OCI-LY3 (cell line): Measurements from ENCODE around the gene THOC5.

Experiments
- H2AFZ ChIP-seq: fragments of 200-600, 300-600 bp; shearing (Covaris generic); 2 replicates; pipeline ENCODE4 v1.6.0; 2014; ENCODE audit warnings: antibody characterized with exemption, low read depth, low read length
- H3K27ac ChIP-seq: fragments of 200-600, 300-600 bp; sonication (generic); 2 replicates; pipeline ENCODE4 v1.5.1; 2014; ENCODE audit warnings: mild to moderate bottlenecking, low read length, moderate library complexity, mixed read lengths
- H3K27me3 ChIP-seq: fragments of 200-600, 300-600 bp; sonication (generic); 2 replicates; pipeline ENCODE4 v1.6.1; 2014; ENCODE audit warnings: low read depth, low read length, mixed read lengths
- H3K36me3 ChIP-seq: fragments of 200-600, 300-600 bp; sonication (generic); replicated peaks from 2 replicates; pipeline ENCODE3; 2014; ENCODE audit warnings: low read depth, low read length, mixed read lengths
- H3K4me1 ChIP-seq: fragments of 300-600, 200-600 bp; sonication (generic); 2 replicates; pipeline ENCODE4 v1.6.1; 2014; ENCODE audit warnings: low read length, mixed read lengths
- H3K4me2 ChIP-seq: fragments of 200-600, 300-600 bp; sonication (generic); 2 replicates; pipeline ENCODE4 v1.6.1; 2014; ENCODE audit warnings: low read length, mixed read lengths
- H3K4me3 ChIP-seq: fragments of 300-600, 200-600 bp; sonication (generic); 2 replicates; pipeline ENCODE4 v1.5.1; 2014; ENCODE audit warnings: antibody characterized with exemption, mild to moderate bottlenecking, low read length, moderate library complexity
- H3K79me2 ChIP-seq: fragments of 300-600, 200-600 bp; shearing (Covaris generic); 2 replicates; pipeline ENCODE4 v1.6.1; 2014; ENCODE audit warnings: mild to moderate bottlenecking, low read length, mixed read lengths
- H3K9ac ChIP-seq: fragments of 300-600, 200-600 bp; shearing (Covaris generic); 2 replicates; pipeline ENCODE4 v1.6.0; 2014; ENCODE audit warnings: mild to moderate bottlenecking, low read length, moderate library complexity
- H3K9me3 ChIP-seq: fragments of 200-600, 300-600 bp; shearing (Covaris generic); 2 replicates; pipeline ENCODE4 v1.6.1; 2014; ENCODE audit warnings: low read length, mixed read lengths; ENCODE audit not compliant: insufficient read depth
- H4K20me1 ChIP-seq: fragments of 200-600, 300-600 bp; sonication (generic); 2 replicates; pipeline ENCODE4 v1.6.1; 2016; ENCODE audit warnings: low read length, mixed read lengths; ENCODE audit not compliant: insufficient read depth
- EZH2phosphoT487 ChIP-seq: fragments of 200-600 bp; shearing (Covaris generic); IDR thresholded peaks from 2 replicates; pipeline ENCODE4 v1.6.1; 2018; ENCODE audit warnings: antibody characterized with exemption, mixed run types, low read depth
- TF ChIP-seq, protein P1 (sequence below): fragments of 200-600, 300-600 bp; sonication (generic); IDR thresholded peaks from 2 replicates; pipeline ENCODE4 v1.5.1; 2014; ENCODE audit warnings: antibody characterized with exemption, low read length, low read depth

The THOC5 gene

DNA sequence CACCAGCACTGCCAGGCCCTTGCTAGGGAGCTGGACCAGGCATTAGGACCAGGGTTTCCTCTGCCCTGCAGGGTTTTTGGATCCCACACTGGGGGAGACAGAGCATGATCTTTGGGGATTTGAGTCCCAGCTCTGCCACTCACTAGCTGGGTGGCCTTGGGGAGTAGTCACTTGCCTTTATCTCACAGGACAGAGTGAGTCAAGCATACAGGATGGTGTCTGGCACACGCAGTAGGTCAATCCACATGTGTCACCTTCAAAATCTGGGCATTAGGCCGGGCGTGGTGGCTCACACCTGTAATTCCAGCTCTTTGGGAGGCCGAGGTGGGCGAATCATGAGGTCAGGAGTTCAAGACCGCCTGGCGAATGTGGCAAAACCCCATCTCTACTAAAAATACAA, 70.8 kb downstream of the THOC5 start:
- Histone ChIP-seq H3K27me3 (peaks cover 9% of the 10 kb centered on the region), H3K4me2 (no peak overlapping the region), H3K27ac (no peak overlapping the region), H4K20me1 (0 out of 2 replicates have a peak, but pooled peaks cover under 1% of the 10 kb centered on the region), H3K9me3 (no peaks in the 10 kb centered on the region), H3K9ac (no peak overlapping the region), H3K4me3 (no peak overlapping the region), H3K79me2 (no peaks in the 10 kb centered on the region), H2AFZ (no peak overlapping the region), H3K36me3 (no peaks in the 10 kb centered on the region), H3K4me1 (peaks cover 4% of the 10 kb centered on the region)
- TF ChIP-seq, protein P1, sequence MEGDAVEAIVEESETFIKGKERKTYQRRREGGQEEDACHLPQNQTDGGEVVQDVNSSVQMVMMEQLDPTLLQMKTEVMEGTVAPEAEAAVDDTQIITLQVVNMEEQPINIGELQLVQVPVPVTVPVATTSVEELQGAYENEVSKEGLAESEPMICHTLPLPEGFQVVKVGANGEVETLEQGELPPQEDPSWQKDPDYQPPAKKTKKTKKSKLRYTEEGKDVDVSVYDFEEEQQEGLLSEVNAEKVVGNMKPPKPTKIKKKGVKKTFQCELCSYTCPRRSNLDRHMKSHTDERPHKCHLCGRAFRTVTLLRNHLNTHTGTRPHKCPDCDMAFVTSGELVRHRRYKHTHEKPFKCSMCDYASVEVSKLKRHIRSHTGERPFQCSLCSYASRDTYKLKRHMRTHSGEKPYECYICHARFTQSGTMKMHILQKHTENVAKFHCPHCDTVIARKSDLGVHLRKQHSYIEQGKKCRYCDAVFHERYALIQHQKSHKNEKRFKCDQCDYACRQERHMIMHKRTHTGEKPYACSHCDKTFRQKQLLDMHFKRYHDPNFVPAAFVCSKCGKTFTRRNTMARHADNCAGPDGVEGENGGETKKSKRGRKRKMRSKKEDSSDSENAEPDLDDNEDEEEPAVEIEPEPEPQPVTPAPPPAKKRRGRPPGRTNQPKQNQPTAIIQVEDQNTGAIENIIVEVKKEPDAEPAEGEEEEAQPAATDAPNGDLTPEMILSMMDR, result no peak
- no peak for TF ChIP-seq EZH2phosphoT487

DNA sequence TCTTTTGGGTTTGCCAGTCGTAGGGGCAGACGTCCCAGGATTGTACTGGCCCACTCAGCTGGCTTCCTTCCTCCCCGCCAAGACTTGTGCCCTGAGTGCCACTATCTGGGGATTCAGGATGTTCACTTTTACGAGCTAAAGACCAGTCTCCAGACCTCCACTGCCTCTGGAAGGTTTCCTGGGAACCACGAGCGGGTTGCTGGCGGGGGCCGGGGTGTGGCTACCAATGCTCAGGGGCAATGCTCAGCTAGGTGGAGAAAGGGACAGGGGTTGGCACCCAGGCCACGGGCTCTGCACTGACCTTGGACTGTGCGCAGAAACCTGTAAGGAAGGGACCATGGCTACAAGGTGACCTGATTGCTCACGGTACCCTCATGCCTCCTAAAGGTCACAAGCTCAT, 71.3 kb downstream of the THOC5 start:
- H3K27me3 ChIP-seq, result peaks cover 14% of the 10 kb centered on the region
- no peak overlapping the region for H3K4me2 ChIP-seq
- TF ChIP-seq, protein P1, result no peak
- TF ChIP-seq EZH2phosphoT487, result no peak

DNA sequence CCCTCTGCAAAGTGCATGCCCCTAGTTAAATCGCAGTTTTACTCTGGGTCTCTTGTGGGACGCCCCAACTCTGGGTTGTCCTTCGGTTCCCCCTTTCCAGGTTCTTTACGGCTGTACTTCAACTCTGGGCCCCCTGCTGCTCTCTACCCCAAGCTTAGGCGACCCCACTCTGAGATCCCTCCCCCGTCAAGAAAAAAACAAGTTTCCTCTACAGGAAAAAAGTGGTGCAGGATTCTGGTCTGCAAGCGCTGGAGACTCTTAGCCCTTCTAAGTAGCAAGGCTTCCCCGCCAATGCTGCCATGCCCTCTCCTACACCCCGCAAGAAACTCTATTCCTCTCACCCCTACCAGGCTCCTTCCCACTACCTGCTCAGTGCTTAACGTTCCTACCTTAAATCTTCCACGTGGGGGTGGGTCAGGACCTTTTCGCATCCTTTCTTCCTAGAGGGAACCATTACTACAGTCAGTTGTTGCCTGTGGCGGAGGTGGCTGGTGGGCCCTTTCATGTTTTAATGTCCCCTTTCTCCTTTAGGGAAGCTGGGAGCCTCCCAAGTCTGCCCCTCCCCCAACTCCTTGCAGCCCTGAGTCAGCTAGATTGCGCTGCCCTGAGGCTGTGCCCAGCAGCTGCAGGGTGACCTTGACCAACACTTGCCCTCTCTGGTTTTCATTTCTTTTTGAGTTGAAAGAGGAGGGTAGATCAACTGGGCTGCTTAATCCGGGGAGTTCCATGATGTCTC, 72.1 kb downstream of the THOC5 start:
- Histone ChIP-seq H3K27ac (no peak overlapping the region), H3K36me3 (no peaks in the 10 kb centered on the region), H2AFZ (no peak overlapping the region), H3K4me2 (no peak overlapping the region), H4K20me1 (peaks cover 12% of the 10 kb centered on the region; the same call in 1 of the 2 replicates), H3K9ac (no peak overlapping the region), H3K9me3 (no peaks in the 10 kb centered on the region), H3K79me2 (no peaks in the 10 kb centered on the region), H3K4me3 (no peak overlapping the region), H3K27me3 (peaks cover 16% of the 10 kb centered on the region), H3K4me1 (peaks cover 10% of the 10 kb centered on the region)
- TF ChIP-seq, protein P1, result no peak
- no peak for TF ChIP-seq EZH2phosphoT487

More for the DNA sequence above, 71.3 kb downstream of the THOC5 start:
- Histone ChIP-seq H3K79me2 (no peaks in the 10 kb centered on the region), H3K36me3 (no peaks in the 10 kb centered on the region), H3K4me1 (peaks cover 1% of the 10 kb centered on the region; the same call in 1 of the 2 replicates), H3K27ac (no peak overlapping the region), H4K20me1 (peaks cover 5% of the 10 kb centered on the region; the same call in 1 of the 2 replicates), H3K4me3 (no peak overlapping the region), H3K9me3 (no peaks in the 10 kb centered on the region), H2AFZ (no peak overlapping the region), H3K9ac (no peak overlapping the region)

DNA sequence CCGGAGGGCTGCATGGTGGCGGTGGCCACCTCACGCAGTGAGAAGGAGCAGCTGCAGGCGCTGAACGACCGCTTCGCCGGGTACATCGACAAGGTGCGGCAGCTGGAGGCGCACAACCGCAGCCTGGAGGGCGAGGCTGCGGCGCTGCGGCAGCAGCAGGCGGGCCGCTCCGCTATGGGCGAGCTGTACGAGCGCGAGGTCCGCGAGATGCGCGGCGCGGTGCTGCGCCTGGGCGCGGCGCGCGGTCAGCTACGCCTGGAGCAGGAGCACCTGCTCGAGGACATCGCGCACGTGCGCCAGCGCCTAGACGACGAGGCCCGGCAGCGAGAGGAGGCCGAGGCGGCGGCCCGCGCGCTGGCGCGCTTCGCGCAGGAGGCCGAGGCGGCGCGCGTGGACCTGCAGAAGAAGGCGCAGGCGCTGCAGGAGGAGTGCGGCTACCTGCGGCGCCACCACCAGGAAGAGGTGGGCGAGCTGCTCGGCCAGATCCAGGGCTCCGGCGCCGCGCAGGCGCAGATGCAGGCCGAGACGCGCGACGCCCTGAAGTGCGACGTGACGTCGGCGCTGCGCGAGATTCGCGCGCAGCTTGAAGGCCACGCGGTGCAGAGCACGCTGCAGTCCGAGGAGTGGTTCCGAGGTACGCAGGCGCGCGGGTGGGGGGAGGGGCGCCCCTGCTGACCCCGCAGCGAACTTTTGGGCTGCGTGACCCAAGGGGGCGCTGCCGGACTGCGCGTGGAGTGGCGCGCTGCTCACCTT, 72.9 kb downstream of the THOC5 start:
- H2AFZ ChIP-seq, result no peak overlapping the region
- peaks cover 22% of the 10 kb centered on the region for H3K27me3 ChIP-seq
- H3K9me3 ChIP-seq, result no peaks in the 10 kb centered on the region
- H3K27ac ChIP-seq, result no peak overlapping the region
- H3K4me3 ChIP-seq, result no peak overlapping the region
- peaks cover 18% of the 10 kb centered on the region; the same call in 1 of the 2 replicates for H4K20me1 ChIP-seq
- H3K36me3 ChIP-seq, result no peaks in the 10 kb centered on the region
- no peak overlapping the region for H3K4me2 ChIP-seq
- TF ChIP-seq, protein P1, result no peak
- TF ChIP-seq EZH2phosphoT487, result no peak
- no peaks in the 10 kb centered on the region for H3K79me2 ChIP-seq
- H3K4me1 ChIP-seq, result peaks cover 17% of the 10 kb centered on the region
- H3K9ac ChIP-seq, result no peak overlapping the region
